Stimulated activated naive CD4-positive, alpha-beta T cell (primary cell): ENCODE measurements around the gene MAP2K3.
"Not testable (repeated sequence)": the region's sequence is repeated elsewhere in the genome, so short reads cannot be mapped to it uniquely, and the experiment has no call there.

Experiments used
- DNase-seq, 6 experiments: peaks; one replicate each; lab custom pipeline; 2025; lab: John Stamatoyannopoulos, UW

MAP2K3 gene

DNA sequence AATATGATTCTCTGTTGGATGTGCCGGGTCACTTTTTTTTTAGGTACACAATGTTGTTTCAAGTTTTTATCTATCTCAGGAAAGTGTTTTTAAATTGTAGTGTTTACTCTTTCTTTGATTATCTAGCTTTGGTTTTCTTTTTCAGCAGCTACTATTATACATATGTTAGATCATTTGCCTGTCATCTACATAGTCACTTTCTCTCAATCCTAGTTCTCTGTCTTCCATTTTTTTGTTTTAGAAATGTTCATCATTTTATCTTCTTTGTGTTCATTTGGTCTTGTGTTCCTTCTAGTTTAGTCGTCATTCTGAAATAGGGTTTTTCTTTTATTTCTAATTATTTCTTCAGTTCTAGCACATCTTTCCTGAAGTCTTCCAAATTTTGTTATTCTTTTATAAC, 44.3 kb downstream of the MAP2K3 start:
- not testable (repeated sequence) for DNase-seq

DNA sequence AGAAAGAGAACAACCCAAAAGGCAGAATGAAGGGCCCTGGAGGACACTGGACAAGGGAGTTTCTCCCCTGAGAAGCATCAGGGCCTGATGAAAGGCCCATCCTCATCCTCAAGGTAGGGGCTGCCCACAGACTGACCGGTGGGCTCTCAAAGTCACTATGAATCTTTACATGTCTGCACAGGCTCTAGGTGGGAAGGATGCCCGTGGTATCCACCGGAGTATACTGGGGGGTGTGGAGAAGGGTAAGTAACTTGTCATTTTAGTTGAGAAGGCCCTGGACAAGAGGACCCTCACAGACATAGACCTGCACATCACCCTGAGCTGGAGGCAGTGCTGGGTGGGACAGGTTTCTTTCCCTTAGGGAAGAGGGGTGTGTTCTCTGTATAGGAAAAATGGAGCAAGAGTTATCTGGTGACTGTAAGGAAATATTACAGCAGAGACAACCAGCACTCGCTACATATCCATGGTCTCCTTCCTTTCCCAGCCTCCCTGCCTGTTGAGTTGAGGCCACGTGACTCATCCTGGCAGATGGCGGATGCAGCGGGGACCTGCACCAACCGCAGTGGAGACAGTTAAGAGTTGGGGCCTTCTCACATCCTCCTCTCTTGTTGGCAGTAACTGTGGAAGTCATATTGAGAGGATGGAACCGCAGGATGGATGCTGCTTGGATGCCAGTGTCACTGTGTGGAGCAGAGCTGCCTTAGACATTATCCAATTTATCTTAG, 46.1 kb downstream of the MAP2K3 start:
- DNase-seq, result no peak

DNA sequence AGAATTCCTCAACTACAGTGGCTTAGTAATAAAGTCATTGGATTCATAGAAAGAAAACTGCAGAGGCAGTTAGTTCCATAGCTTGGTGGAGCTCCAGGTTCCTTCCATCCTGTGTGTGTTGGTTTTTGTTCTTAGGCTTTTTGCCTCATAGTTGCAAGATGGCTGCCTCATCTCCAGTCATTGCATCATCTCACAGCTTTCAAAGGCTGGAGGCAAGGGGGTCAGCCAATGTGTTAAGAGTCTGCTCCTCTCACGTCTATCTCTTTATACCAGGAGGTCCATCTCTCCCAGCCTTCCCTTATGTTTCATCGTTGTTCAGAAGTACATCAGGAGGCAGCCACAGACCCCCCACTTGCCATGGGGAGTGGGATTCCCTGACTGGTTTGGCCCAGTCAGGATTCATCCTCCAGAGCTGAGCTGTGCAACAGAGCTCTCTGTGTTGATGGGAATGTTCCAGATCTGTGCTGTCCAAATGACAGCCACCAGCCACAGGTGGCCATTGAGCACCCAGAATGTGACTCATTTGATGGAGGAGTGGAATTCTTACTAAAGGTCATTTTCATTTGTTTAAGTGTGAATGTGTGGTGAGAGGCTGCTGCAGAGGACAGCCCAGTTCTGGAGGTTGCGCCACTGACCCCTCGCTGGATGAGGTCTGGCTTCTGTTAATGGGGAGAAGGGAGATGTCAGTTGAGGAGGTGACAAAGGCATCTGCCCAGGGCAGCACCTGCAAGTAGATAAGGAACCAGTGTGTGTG, 52.2 kb downstream of the MAP2K3 start:
- not testable (repeated sequence) for DNase-seq

DNA sequence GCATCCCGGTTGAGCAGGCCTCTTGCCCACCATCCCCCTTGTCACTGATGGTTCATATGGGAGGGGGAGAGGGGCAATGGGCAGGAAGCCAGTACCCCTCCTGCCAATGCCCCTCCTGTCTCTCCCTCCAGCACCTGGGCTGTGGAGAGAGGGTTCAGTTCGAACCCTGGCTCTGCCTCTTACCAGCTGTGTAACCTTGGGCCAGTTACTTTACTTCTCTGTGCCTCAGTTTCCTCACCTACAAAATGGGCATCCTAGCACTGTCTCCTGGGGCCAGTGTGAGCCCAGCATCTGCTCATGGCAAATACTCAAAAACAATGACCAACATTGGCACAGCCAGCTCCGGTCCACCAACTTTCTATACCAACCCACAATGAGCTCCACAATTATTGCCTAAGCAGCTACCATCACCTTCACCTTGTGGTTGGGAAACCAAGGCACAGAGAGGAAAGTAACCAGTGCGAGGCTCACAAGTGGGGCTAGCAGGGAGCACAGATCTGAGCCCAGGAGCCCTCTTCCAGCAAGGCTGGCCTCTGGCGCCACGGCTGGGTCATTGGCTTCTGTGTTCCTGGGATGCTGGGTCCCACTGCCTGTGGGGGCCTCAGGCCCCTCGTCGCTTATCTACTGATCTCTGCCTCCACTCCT, 53.6 kb downstream of the MAP2K3 start:
- peak in 1 of 6 experiments; percentile 5 for DNase-seq

DNA sequence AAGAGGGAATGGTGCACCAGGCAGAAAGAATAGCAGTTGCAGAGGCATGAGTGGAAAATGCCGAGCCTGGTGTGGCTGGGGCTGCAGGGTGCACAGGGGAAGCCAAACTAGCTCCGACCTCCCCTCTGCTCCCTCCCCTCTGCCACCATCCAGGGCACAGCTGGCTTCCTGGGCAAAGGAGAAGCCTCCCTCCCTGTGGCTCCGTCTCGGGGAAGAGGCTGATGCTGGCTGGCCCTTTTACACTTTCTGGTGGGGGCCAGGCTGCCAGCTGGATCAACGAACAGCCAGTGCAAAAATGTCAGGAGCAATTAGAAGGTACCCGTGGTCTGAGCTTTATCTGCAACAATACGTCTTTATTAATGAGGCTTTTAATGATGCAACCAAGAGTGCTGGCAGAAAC, 54.5 kb downstream of the MAP2K3 start:
- no peak for DNase-seq

DNA sequence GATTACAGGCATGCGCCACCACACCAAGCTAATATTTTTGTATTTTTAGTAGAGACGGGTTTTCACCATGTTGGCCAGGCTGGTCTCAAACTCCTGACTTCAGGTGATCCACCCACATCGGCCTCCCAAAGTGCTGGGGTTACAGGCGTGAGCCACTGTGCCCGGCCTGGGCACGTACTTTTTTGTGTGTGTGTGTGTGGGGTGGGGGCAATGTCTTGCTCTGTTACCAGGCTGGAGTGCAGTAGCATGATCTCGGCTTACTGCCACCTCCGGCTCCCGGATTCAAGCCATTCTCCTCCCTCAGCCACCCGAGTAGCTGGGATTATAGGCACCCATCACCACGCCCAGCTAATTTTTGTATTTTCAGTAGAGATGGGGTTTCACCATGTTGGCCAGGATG, 55.1 kb downstream of the MAP2K3 start:
- DNase-seq, result not testable (repeated sequence)

DNA sequence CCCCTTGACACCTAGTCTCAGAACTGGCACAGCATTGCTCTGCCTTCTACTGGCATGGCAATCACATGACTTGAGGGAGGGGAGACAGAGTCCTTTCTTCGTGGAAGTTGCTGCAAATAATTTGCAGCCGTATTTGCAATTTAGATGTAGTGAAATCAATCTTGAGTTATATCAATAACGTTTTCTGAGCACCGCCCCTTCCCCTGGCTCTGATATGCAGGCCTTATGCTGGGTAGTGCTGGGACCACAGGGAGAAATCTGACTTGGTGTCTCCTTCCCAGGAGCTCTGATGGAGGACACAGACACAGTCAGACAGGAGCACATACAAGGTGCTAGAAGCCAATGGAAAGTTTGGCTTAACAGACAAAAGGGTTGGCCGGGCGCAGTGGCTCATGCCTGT, 55.9 kb downstream of the MAP2K3 start:
- not testable (repeated sequence) for DNase-seq

DNA sequence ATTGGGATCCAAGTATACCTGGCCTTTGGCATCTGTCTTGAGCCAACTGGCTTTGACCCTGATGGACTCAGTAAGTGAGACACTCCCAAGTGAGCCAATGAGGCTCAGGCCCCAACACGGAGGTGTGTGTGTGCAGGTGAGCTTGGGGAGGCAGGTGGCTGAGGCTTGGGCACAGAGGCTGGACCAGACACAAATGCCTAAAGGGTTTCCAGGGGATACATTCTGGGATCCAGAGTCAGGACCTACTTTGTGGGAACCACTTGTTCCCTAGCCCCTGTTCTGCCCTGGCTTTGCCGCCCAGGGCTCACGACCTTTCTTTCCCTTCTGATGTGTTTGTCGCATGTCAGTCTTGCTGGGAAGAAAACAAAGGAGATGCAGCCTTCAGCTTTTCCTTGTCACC, 56.8 kb downstream of the MAP2K3 start:
- not testable (repeated sequence) for DNase-seq

DNA sequence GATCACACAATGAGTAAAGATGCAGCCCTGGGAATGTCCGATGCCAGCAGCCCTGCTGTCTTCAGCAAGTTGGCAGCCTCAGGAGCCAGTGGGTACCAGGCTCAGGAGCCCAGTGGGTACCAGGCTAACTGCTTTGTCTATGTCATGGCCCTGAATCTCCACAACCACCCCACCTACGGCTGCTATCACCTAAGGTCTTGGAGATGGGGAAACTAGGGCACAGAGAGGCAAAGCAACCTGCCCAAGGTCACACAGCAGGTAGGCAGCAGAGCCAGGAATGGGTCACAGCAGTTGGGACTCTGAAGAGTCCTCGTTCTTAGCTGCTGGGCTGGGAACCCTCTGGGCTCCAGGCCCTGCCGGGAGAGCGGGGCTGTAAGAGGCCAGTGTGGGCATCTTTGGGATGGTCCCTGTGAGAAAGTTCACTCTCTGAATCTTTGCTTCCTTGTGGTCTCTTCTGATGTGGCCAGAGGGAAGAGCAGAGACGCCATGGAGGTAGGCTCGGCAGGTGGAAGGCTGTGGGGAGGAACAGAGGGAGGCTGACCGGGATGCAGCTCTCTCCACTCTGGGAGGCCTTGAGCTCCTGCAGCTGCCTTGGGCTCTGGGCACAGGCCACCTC, 57.5 kb downstream of the MAP2K3 start:
- not testable (repeated sequence) for DNase-seq

DNA sequence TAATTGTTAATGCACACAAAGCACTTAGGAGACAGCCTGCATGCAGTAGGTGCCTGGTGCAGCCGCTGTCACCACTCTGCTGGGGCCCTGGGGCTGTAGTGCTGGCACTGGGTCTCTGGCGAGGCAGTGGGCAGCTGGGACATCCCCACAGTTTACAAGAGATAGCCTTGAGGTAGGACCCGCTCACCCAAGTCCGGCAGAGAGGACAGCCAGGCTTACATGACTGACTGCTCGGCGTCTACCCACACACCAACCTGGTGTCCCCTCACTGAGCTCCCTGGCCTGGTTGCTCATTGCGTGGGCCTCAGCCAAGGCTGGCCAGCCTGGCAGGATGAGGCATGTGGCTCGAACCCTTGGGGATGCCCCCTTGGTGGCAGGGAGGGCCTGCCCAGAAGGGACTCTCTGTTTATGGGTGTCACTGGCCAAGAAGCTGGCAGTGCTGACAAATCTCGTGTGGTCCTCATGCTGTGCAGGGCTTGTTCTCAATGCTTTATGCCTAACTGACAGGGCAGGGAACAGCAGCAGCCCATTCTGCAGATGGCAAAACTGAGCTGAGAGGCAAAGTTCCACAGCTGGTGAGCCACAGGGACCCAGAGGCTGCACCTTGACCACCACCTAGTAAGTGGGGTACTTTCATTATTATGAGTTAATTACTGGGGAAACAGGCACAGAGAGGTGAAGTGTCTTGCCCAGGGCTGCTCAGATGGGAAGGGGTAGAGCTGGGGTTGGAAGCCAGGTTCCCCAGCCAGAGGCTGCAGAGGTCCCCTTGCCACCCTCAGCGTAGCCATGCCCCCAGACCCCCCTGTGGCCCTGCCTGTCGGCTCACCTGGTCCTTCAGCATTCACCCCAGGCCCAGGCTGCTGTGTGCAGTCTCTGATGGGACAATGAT, 58.8 kb downstream of the MAP2K3 start:
- DNase-seq, result not testable (repeated sequence)

DNA sequence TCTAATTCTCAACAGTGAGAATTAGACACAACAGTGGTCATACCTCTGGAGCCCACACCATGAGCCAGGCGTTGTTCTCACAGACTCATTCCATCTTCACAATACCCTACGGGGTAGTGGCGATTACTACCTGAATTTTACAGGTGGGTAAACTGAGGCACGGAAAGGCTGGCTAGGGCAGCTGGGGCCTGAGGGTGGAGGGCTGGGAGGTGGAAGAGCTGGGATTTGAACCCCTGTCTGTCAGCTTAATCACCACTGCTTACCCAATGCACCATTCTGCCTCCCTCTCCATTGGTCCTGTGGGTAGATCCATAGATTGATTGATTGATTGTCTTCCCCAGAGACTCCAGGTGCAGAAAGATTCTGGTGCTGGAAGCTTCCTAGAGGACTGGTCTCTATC, 60.3 kb downstream of the MAP2K3 start:
- not testable (repeated sequence) for DNase-seq

DNA sequence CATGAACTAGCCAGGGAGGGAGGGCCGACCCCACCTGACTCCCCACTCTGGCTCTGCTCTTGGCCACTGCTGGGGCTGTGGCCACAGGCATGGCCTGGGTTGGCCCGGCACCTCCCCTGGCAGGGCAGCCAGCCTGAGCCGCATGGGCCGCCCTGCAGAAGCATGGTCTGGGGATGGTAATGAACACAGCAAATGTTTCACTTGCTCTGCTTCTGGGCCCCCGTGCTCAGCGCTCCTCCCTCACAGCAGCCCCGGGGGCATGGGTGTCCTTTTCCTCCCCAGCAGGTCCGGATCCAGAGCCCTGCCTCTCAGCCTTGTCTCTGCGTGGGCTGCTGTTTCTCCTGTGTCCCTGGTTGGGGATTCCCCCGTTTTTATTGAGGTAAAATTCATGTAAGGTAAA, 60.7 kb downstream of the MAP2K3 start:
- no peak for DNase-seq

DNA sequence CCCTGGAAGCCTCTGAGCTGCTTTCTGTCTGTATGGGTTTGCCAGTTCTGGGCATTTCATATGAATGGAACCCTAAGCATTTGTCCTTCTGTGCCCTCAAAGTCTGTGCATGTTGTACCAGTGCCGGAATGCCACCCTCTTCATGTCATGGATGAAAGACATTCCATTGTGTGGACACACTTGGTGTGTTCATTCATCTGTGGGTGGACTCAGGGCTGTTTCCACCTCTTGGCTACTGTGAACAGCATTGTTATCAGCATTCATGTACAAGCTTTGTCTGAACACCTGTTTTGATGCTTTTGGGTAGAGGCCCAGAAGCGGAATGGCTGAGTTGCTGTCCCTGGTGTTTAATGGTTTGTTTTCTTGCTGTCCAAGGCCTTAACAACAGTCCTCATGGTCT, 61.6 kb downstream of the MAP2K3 start:
- DNase-seq, result not testable (repeated sequence)

DNA sequence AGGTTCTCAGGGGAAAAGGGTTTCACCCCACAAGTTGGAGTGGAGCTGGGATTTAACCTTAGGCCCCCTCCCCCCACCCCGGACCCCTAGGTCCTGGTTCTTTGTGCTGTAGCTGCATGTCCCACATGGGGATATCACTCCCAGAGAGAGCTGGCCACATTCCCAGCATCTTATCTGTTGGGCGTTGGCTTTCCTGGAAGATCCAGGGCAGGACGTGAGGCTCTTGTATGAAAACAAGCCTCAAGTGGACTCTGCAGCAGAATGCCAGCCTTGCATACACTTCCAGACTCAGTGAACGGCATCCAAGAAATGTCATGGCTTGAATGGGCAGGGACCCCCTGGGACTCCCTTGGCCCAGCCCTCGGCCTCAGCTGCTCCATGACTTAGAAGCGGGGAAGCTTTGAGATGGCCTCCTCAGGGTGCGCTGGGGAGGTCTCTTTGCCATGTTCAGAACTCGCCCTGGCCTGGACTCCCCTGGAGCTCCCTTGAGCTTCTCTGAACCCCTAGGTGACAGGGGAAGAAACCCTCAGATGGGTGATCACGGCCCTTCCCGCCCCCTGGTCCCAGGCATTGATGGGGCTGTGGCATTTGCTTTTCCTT, 62.2 kb downstream of the MAP2K3 start:
- not testable (repeated sequence) for DNase-seq

DNA sequence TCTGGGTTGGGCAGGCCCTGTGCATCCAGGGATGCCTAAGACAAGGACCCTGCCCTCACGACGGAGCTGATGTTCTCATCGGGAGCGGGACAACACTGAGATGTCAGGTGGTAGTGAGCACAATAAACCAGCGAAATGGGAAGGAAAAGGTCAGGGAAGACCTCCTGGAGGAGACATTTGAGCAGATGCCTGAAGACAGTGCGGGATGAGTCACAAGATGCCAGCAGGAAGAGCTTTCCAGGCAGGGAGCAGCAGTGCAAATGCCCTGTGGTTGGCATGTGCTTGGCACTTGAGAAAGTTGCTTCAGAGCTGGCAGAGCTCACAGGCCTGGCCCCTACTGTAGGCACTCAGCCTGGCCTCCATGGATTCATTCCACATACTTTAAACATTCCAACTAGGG, 63.1 kb downstream of the MAP2K3 start:
- DNase-seq, result not testable (repeated sequence)

DNA sequence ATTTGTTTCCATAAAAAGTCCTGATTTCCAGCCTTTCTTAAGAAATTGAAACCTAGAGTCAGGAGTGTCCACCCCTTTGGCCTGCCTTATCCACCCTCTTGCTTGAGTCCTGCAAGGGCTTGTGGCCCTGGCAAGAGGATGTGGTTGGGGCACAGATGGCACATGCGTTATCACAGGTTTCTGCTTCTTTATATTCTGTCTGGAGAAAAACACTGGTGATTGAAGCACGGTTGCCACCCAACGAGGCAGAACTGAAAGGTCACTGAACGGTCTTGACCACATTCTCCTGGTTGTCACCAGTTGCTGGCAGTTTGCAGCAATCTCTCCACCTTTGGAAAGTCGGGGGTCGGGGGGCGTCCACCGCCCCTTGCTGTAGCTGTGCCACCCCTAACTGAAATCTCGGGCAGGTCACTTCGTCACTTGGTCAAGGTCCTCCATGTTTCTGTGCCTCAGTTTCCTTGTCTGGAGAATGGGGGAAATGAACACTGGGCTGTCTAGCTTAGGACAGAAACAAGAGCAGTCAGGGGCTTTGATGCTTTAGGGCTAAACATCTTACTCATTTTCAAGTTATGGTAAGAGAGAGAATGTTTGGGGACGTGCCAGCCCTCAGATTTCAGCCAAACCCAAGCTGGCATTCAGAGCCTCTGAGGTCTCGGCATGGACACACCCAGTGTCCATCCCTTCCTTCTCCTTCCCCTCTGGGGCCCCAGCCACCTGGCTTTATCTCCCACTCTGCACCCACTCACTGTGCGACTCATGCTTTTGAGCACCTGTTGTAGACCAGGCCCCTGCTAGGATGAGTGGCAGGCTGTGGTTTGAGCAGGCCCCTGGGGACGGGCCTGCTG, 63.8 kb downstream of the MAP2K3 start:
- not testable (repeated sequence) for DNase-seq

DNA sequence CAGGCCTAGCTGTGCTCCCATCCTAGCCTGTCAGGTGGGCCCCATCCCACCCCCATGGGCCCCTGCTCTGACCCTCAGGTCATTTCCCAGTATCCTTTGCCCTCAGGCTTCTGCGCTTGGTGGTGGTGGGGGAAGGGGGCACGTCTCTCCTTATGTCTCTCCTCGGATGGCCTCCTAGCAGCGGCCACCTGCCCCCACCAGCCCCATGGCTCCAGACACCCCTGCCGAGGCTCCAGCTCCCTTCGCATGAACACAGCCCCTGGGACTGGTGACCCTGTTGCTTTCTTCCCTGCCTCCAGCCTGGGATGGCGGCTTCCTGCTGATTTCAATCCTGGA, 64.4 kb downstream of the MAP2K3 start:
- not testable (repeated sequence) for DNase-seq

DNA sequence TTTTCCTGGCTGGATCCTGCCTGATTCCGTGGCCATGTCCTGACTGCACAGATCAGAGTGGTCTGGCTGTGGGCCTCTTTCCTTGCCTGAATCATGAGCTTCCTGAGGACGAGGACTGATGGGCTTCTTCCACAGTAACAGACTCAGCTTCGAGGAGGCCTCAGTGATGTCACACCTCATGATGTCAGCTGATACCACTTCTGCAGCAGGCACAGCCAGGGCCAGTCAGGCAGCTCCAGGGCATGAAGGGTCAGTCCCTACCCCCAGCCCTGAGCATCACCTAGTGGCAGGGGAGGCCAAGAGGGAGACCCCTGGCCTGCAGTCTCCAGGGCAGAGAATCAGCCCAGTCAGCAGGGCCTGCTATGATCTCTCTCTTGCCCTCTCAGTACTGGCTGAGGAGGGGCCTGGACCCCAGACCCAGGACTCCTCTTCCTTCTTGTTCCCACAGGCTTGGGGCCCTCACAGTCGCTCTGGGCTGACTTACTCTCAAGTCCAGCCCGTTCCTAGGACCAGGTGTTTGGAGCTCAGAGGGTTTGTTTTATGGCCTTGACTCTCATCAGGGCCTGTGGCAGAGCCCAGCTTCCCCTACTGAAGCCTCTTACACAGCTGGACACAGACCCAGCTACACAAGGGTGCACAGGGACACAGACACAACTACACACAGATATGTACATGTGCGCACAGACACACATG, 65.0 kb downstream of the MAP2K3 start:
- DNase-seq, result not testable (repeated sequence)

DNA sequence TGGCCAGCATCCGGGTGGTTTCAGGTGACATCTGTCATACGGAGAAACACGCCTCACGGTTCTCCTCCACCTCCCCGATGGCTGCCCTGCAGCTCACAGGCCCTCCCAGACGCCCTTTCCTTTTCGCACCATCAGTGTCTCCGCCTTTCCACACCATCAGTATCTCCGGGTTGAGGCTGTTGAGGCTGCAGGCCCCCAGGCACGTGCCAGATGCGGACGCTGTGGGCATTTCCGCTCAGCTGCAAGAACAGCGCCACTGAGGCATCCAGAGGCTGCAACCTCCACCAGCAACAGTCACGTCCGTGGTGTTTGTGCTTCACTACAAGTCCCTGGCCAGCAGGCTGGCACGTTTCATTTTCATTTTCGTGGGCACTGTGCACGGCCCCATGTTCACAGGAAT, 66.0 kb downstream of the MAP2K3 start:
- not testable (repeated sequence) for DNase-seq
